Uterus (tissue), 2 donors: ENCODE measurements around the gene KCNN3.
"Not testable (repeated sequence)": the region's sequence is repeated elsewhere in the genome, so short reads cannot be mapped to it uniquely, and the experiment has no call there.

ENCODE experiments used
- POLR2A ChIP-seq, 2 donors: fragments of 450-650 bp; IDR thresholded peaks; one replicate each; pipeline ENCODE4 v1.6.1; 2016; ENCODE audit warnings: antibody characterized with exemption in 2 of 2, mild to moderate bottlenecking in 1 of 2, moderate library complexity in 1 of 2
- TF ChIP-seq, protein P1 (sequence below), 4 experiments: fragments of 200-600 bp in 2 of 4; fragments of 450-650 bp in 2 of 4; sonication (generic) in 2 of 4; IDR thresholded peaks; one replicate each; pipeline ENCODE4 v1.5.1; 2016 to 2019; ENCODE audit warnings: antibody characterized with exemption in 4 of 4, mild to moderate bottlenecking in 2 of 4, moderate library complexity in 1 of 4

GRCh38 chr1:154671412-154671811 lies 198.7 kb downstream of the KCNN3 start:
- TF ChIP-seq, protein P1, sequence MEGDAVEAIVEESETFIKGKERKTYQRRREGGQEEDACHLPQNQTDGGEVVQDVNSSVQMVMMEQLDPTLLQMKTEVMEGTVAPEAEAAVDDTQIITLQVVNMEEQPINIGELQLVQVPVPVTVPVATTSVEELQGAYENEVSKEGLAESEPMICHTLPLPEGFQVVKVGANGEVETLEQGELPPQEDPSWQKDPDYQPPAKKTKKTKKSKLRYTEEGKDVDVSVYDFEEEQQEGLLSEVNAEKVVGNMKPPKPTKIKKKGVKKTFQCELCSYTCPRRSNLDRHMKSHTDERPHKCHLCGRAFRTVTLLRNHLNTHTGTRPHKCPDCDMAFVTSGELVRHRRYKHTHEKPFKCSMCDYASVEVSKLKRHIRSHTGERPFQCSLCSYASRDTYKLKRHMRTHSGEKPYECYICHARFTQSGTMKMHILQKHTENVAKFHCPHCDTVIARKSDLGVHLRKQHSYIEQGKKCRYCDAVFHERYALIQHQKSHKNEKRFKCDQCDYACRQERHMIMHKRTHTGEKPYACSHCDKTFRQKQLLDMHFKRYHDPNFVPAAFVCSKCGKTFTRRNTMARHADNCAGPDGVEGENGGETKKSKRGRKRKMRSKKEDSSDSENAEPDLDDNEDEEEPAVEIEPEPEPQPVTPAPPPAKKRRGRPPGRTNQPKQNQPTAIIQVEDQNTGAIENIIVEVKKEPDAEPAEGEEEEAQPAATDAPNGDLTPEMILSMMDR (IDR thresholded peaks at IDR 0.05): not testable (repeated sequence)
- TF ChIP-seq POLR2A (IDR thresholded peaks at IDR 0.05): not testable (repeated sequence)
